ENCODE data around the gene COA6.
"Not testable (repeated sequence)": the region's sequence is repeated elsewhere in the genome, so short reads cannot be mapped to it uniquely, and the experiment has no call there.

The COA6 gene

GRCh38 chr1:234373064-234373958 lies at the start of gene COA6:
TSS of gene COA6 (plus strand) at chr1:234373456. CDS start at chr1:234373467, 11 bp downstream.
- DNase-seq, result peak in 1 of 2 experiments; percentile 92

GRCh38 chr1:234324821-234325220 lies 48.4 kb upstream of the COA6 start:
- DNase-seq, result no peak

DNA sequence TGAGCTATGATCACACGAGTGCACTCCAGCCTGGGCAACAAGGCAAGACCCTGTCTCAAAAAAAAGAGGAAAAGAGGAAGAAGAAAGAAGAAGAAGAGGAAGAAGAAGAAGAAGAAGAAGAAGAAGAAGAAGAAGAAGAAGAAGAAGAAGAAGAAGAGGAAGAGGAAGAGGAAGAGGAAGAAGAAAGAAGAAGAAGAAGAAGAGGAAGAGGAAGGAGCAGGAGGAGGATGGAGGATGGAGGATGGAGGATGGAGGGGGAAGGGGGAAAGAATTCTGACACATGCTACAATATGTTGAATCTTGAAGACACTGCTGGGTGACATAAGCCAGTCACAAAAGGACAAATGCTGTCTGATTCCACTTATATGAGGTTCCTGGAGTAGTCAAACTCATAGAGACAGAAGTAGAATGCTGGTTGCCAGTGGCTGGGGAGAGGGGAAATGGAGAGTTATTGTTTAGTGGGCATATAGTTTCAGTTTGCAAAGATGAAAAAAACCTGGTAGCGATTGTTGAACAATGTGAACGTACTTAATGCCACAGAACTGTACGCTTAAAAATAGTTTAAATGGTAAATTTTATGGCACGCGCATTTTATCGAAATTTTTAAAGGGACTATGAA lies 47.3 kb upstream of the COA6 start:
- no peak for DNase-seq

GRCh38 chr1:234326497-234327366 lies 46.5 kb upstream of the COA6 start:
- peak in 1 of 2 experiments; percentile 24 for DNase-seq

GRCh38 chr1:234327577-234328164 lies 45.6 kb upstream of the COA6 start:
- no peak for DNase-seq

DNA sequence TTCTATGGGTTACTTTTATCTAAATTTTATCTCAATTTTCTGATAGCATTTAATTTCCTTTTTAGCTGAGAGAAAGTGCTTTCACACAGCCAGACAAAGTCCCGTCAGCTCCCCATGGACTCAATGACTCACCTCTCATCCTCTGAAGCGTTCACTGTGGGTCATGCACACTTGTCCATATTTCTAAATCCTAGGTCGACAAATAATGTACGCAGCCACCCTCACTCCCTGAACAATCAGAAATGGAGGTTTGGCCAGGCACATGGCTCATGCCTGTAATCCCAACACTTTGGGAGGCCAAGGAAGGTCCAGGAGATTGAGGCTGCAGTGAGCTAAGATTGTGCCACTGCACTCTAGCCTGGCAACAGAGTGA lies 42.4 kb upstream of the COA6 start:
- DNase-seq, result no peak

DNA sequence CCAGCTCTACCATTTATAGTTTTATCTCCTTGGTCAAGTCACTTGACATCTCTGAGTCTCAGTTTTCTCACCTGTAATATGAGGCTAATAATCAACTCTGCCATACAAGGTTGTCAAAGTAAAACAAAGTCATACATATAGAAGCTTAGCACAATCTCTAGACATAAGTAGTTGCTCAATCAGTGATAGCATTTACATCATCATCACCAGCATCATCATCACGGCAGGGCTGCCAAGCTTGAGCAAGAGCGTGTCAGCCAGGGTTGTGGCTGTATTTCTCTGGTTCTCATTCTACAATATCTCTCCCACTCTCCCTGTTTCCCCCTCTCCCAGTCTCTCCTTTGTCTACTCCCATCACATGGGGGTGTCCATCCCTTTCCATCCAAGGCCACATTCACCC lies 41.7 kb upstream of the COA6 start:
- DNase-seq, result no peak

- DNase-seq, result no peak
These were observed 36.9 kb upstream of the COA6 start for GRCh38 chr1:234336359-234336758.

DNA sequence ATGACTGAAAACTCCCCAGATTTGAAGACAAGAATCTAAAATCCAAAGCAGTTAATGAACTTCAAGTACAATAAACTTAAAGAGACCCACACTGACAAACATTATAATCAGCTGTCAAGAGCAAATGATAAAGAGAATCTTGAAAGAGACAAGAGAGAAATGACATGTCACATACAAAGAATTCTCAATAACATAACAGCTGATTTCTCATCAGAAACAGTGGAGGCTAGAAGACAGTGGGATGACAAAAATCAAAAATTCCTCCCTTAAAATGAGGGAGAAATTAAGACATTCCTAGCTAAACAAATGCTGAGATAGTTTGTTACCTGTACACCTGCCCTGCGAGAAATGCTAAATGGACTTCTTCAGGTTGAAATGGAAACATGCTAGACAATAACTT lies 36.0 kb upstream of the COA6 start:
- no peak for DNase-seq

DNA sequence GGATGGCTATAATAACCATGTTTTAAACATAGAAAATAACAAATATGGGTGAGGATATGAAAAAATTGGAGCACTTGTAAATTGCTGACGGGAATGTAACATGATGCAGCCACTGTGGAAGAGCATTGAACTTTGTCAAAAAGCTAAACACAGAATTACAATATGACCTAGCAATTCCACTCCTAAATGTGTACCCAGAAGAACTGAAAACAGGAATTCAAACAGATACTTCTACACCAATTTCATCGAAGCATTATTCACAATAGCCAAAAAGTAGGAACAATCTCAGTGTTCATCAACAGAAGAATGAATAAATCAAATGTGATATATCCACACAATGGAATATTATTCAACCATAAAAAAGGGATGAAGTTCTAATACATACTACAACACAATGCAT lies 32.7 kb upstream of the COA6 start:
- no peak for DNase-seq

GRCh38 chr1:234342774-234343173 lies 30.5 kb upstream of the COA6 start:
- no peak for DNase-seq

GRCh38 chr1:234345237-234345636 lies 28.0 kb upstream of the COA6 start:
- no peak for DNase-seq

GRCh38 chr1:234348964-234349363 lies 24.3 kb upstream of the COA6 start:
- DNase-seq, result no peak

- no peak for DNase-seq
These were observed 17.3 kb upstream of the COA6 start for GRCh38 chr1:234355782-234356510.

- not testable (repeated sequence) for DNase-seq
These were observed 16.5 kb upstream of the COA6 start for GRCh38 chr1:234356615-234357269.

DNA sequence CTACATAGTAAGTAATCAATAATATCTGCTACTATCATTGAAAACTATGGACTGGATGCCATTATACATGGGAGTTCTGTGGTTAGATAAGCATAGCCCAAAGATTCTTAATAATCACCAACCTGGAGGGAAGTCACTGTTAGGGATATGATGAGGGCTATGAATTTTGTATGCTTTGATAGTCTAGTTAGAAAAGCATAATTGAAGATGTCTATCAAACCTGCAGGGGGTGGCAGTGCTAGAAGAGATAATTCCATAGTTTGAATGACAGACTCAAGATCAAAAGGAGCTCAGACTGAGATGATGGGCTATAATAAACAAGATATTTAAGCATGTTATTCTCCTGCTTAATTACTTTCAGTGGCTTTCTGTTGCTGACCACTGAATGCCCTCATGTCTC lies 15.4 kb upstream of the COA6 start:
- DNase-seq, result no peak

DNA sequence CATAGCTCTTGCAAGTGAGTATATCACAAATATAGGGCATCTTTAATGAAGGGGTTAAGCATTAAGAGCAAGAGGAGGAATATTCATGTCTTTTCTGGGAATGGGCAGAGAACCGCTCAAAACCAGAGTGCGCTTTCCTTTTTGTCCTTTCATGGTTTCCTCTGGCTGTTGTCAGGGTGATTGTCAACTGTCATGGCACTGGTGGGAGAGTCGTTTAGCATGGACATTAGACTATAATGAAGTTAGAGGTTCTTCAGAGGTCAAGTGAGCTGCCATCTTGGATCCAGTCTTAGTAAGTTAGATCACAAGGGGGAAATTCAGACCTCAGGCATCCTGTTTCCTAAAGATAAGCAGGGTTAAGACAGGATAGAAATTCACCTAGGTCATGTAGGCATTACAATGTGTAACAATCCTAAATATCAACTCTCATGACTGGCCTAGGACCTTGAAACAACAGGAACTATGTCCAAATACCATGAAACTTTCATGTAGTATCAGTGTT lies 12.1 kb upstream of the COA6 start:
- DNase-seq, result no peak

GRCh38 chr1:234362558-234362957 lies 10.7 kb upstream of the COA6 start:
- DNase-seq, result no peak

GRCh38 chr1:234368320-234369032 lies 4.8 kb upstream of the COA6 start:
- DNase-seq, result no peak

GRCh38 chr1:234369033-234369430 lies 4.2 kb upstream of the COA6 start:
- DNase-seq, result no peak

GRCh38 chr1:234369784-234370183 lies 3.5 kb upstream of the COA6 start:
- DNase-seq, result no peak

Measured in cerebellar nuclear complex (tissue), 1 donor.